22Rv1 (cell line): ENCODE measurements around the gene AHDC1.

Source experiments
- CTCF ChIP-seq: fragments of 450-650 bp; IDR thresholded peaks from 2 replicates; pipeline ENCODE4 v1.5.1; 2017; ENCODE audit warnings: mild to moderate bottlenecking
- ZFX ChIP-seq: fragments of 450-650 bp; IDR thresholded peaks from 2 replicates; pipeline ENCODE4 v1.6.1; 2017; ENCODE audit warnings: antibody characterized with exemption, borderline replicate concordance

DNA sequence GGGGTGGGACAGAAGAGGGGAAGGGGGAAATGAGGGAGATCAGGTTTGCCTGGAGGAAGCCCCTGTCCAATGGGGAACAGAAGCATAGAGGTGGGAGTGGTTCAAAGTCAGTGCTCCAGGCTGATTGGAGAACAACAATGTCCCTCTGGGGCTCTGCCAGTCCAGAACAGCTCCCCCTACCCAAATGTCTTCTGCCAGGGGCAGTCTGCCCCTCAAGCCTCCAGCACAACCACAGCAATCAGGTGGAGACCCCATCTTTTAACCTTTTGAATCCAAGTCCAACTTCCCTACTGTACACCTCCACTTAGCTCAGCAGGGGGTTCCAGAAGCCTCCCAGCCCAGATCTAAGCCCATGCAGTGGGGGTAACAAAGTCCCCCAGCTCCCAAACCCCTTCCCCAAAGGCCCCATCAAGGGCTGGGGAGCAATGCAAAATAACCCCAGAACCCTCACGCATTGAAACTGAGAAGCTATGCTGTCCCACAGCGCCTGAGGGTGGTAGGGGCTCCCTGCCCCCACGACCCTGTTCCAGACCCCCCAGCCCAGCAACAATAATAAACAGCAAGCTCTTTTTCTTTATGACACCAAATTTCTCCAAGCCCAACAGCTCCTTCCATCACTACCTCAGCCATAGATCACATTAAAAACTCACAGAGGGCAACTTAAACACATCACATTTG lies 3.3 kb downstream of the AHDC1 start:
- TF ChIP-seq CTCF, result no peak
- no peak for TF ChIP-seq ZFX
